Lung (tissue), 12 donors: ENCODE data around the gene IFT122. TPM values are rescaled to one million over a fixed set of nuclear protein-coding genes. Genes with fewer than 3 reads are reported as not detected.

Experiments used
- ATAC-seq: fragments of 200-7000 bp; cut with Tn5 transposase; one replicate; pipeline ENCODE4 v1.9.1; 2020; ENCODE audit warnings: moderate number of reproducible peaks; ENCODE audit not compliant: insufficient read depth, low FRiP score
- DNase-seq, 3 donors: peaks; one replicate each; pipeline ENCODE4 v3.0.0-alpha.2; 2013 to 2017
- H3K27ac ChIP-seq, 2 donors: one replicate each; pipeline ENCODE4 v1.5.1; 2013; ENCODE audit warnings: mild to moderate bottlenecking in 2 of 2, moderate library complexity in 2 of 2, control low read depth in 1 of 2, inconsistent platforms in 1 of 2, low read depth in 1 of 2, low read length in 1 of 2
- H3K27me3 ChIP-seq, 3 donors: one replicate each; pipeline ENCODE4 v1.5.1; 2013; ENCODE audit warnings: low read length in 2 of 3; ENCODE audit not compliant: control insufficient read depth in 3 of 3, insufficient read depth in 3 of 3
- H3K36me3 ChIP-seq, 4 donors: one replicate each; pipeline ENCODE4 v1.5.1; 2013; ENCODE audit warnings: low read length in 4 of 4, mild to moderate bottlenecking in 1 of 4, moderate library complexity in 1 of 4; ENCODE audit not compliant: control insufficient read depth in 4 of 4, insufficient read depth in 4 of 4
- H3K4me1 ChIP-seq, 5 donors: one replicate each; pipeline ENCODE4 v1.5.1; 2013; ENCODE audit warnings: low read length in 5 of 5, mild to moderate bottlenecking in 2 of 5, moderate library complexity in 1 of 5; ENCODE audit not compliant: control insufficient read depth in 5 of 5, insufficient read depth in 5 of 5
- H3K4me3 ChIP-seq: one replicate; pipeline ENCODE4 v1.5.1; 2013; ENCODE audit warnings: mild to moderate bottlenecking, control low read depth, moderate library complexity
- H3K9ac ChIP-seq, 2 donors: one replicate each; pipeline ENCODE4 v1.5.1; 2013; ENCODE audit warnings: low read length in 2 of 2, control low read depth in 1 of 2; ENCODE audit not compliant: insufficient read depth in 1 of 2
- H3K9me3 ChIP-seq, 4 donors: one replicate each; pipeline ENCODE4 v1.5.1; 2013; ENCODE audit warnings: low read length in 3 of 4, mild to moderate bottlenecking in 1 of 4, moderate library complexity in 1 of 4; ENCODE audit not compliant: control insufficient read depth in 4 of 4, insufficient read depth in 3 of 4
- CTCF ChIP-seq: IDR thresholded peaks from 2 replicates; pipeline ENCODE4 v1.5.1; 2012; ENCODE audit warnings: mild to moderate bottlenecking; ENCODE audit errors: control extremely low read depth, extremely low read depth
- WGBS, 2 donors: extraction: QIAGEN DNeasy Blood & Tissue Kit; methylation state at CpG; one replicate each; pipeline ENCODE4 v1.1.7; 2013; 5-methylcytosine and 5-hydroxymethylcytosine counted together
- polyA plus RNA-seq, 2 donors: library from polyadenylated mRNA; stranded (reverse); fragments of 200-250 nt; gene quantifications; one replicate each; pipeline ENCODE4 v1.2.1, GENCODE V29; 2013
- total RNA-seq, 2 donors: library from RNA; depleted of rRNA in 1 of 2; stranded (reverse); fragments of >200 nt in 1 of 2; gene quantifications; one replicate each; pipeline ENCODE4 v1.2.1, GENCODE V29; 2014 to 2021
- donor health status: control.
- donor health status: control.
- donor health status: Bipolar disorder and iron deficiency.
- donor health status: healthy.
- donor health status: DM: yes; HTN: yes; CAD: no.

The IFT122 gene
- total and polyA plus RNA-seq, 4 donors = 11.0 to 65.7 (median 31.7) TPM

- no peak overlapping the region for H3K27ac ChIP-seq
- ATAC-seq (no peak), DNase-seq (no peak)
- H3K4me1 ChIP-seq = peaks cover 0 to 17% (median 7%) of the 10 kb centered on the region in 5 donors
- H3K27me3 ChIP-seq = no peaks in the 10 kb centered on the region
- no peaks in the 10 kb centered on the region for H3K9me3 ChIP-seq
- no peak overlapping the region for H3K4me3 ChIP-seq
- no peak overlapping the region for H3K9ac ChIP-seq
- no peaks in the 10 kb centered on the region for H3K36me3 ChIP-seq
- 91 to 95% methylated on average over 11 of the region's 11 CpGs for WGBS, 2 donors
- no peak for TF ChIP-seq CTCF
These were observed 91.7 kb downstream of the IFT122 start for GRCh38 chr3:129531699-129532098.

GRCh38 chr3:129532261-129532660 lies 92.2 kb downstream of the IFT122 start:
- Histone ChIP-seq H3K4me3 (no peak overlapping the region), H3K4me1 (peaks cover 0 to 17% (median 7%) of the 10 kb centered on the region in 5 donors), H3K27me3 (no peaks in the 10 kb centered on the region), H3K27ac (no peak overlapping the region), H3K9me3 (no peaks in the 10 kb centered on the region), H3K36me3 (no peaks in the 10 kb centered on the region), H3K9ac (no peak overlapping the region)
- 97% methylated on average over 20 of the region's 20 CpGs for WGBS, 2 donors
- ATAC-seq (no peak), DNase-seq (no peak)
- no peak for TF ChIP-seq CTCF

- H3K4me3 ChIP-seq = no peak overlapping the region
- no peak overlapping the region for H3K9ac ChIP-seq
- TF ChIP-seq CTCF = no peak
- H3K27me3 ChIP-seq = no peaks in the 10 kb centered on the region
- H3K4me1 ChIP-seq = peaks cover 0 to 17% (median 7%) of the 10 kb centered on the region in 5 donors
- H3K36me3 ChIP-seq = no peaks in the 10 kb centered on the region
- WGBS, 2 donors = 97 to 98% methylated on average over 16 of the region's 16 CpGs
- ATAC-seq (no peak), DNase-seq (no peak)
- H3K9me3 ChIP-seq = no peaks in the 10 kb centered on the region
- no peak overlapping the region for H3K27ac ChIP-seq
These were observed 93.4 kb downstream of the IFT122 start for GRCh38 chr3:129533406-129533805.

GRCh38 chr3:129534428-129535027 lies 94.5 kb downstream of the IFT122 start:
- Histone ChIP-seq H3K4me3 (no peak overlapping the region), H3K9ac (no peak overlapping the region), H3K36me3 (no peaks in the 10 kb centered on the region), H3K27me3 (no peaks in the 10 kb centered on the region), H3K27ac (no peak overlapping the region), H3K4me1 (peaks cover 0 to 14% (median 7%) of the 10 kb centered on the region in 5 donors), H3K9me3 (no peaks in the 10 kb centered on the region)
- ATAC-seq = no peak
- WGBS, 2 donors = 89 to 91% methylated on average over 4 of the region's 4 CpGs
- no peak for DNase-seq
- TF ChIP-seq CTCF = no peak
